OCI-LY7 (cell line): ENCODE data around the gene SH3GL2. TPM values are rescaled to one million over a fixed set of nuclear protein-coding genes. Genes with fewer than 3 reads are reported as not detected.

ENCODE experiments used
- BruUV-seq: library from RNA; stranded (reverse); fragments of 400-500 nt; replicated peaks from 2 replicates; lab custom pipeline; 2021; lab: Mats Ljungman, UMichigan
- CTCF ChIA-PET: fragments of 300-600 bp; sonication (Branson Sonifier 250); formaldehyde crosslinking; loops from one replicate; lab custom pipeline; 2022; ENCODE audit warnings: antibody characterized with exemption; ENCODE audit not compliant: unreplicated experiment; lab: Charles Lee
- POLR2A ChIA-PET: fragments of 300-600 bp; sonication (Branson Sonifier 250); formaldehyde crosslinking; loops from one replicate; lab custom pipeline; 2022; ENCODE audit warnings: antibody characterized with exemption; lab: Charles Lee
- DNase-seq: peaks from one replicate; pipeline ENCODE4 v3.0.0-alpha.2; 2015; ENCODE audit warnings: low spot score
- H2AFZ ChIP-seq: fragments of 200-600 bp; sonication (generic), shearing (Covaris generic); 2 replicates; pipeline ENCODE4 v1.6.1; 2014; ENCODE audit warnings: mild to moderate bottlenecking, antibody characterized with exemption, low read length, moderate library complexity
- H3K27ac ChIP-seq: fragments of 200-600 bp; sonication (generic); 2 replicates; pipeline ENCODE4 v1.5.1; 2014; ENCODE audit warnings: mixed run types, low read depth, mild to moderate bottlenecking, moderate library complexity, low read length, inconsistent platforms; ENCODE audit not compliant: poor library complexity, severe bottlenecking
- H3K36me3 ChIP-seq: fragments of 200-600 bp; sonication (generic); 2 replicates; pipeline ENCODE4 v1.6.1; 2014; ENCODE audit warnings: mild to moderate bottlenecking, antibody characterized with exemption, low read length, moderate library complexity, mixed read lengths; ENCODE audit not compliant: insufficient read depth
- H3K4me1 ChIP-seq: fragments of 200-600 bp; sonication (generic); 2 replicates; pipeline ENCODE4 v1.5.1; 2014; ENCODE audit warnings: mild to moderate bottlenecking, low read length; ENCODE audit not compliant: insufficient read depth, poor library complexity, severe bottlenecking
- H3K4me2 ChIP-seq: fragments of 200-600 bp; sonication (generic); 2 replicates; pipeline ENCODE4 v1.6.1; 2014; ENCODE audit warnings: mild to moderate bottlenecking, low read length
- H3K4me3 ChIP-seq: fragments of 200-600 bp; sonication (generic); 2 replicates; pipeline ENCODE4 v1.5.1; 2014; ENCODE audit warnings: mild to moderate bottlenecking, low read depth, low read length; ENCODE audit not compliant: poor library complexity, severe bottlenecking
- H3K79me2 ChIP-seq: fragments of 200-600 bp; sonication (generic); 2 replicates; pipeline ENCODE4 v1.6.1; 2016; ENCODE audit warnings: low read depth, mild to moderate bottlenecking, low read length, moderate library complexity, mixed read lengths; ENCODE audit not compliant: insufficient read depth
- H3K9me2 ChIP-seq: fragments of 200-600 bp; sonication (generic); 2 replicates; pipeline ENCODE4 v1.6.1; 2016; ENCODE audit warnings: mild to moderate bottlenecking, low read length, mixed read lengths; ENCODE audit not compliant: insufficient read depth
- H3K9me3 ChIP-seq: fragments of 200-600 bp; sonication (generic); 2 replicates; pipeline ENCODE4 v1.6.1; 2014; ENCODE audit warnings: mild to moderate bottlenecking, mixed run types, low read length, mixed read lengths
- H4K20me1 ChIP-seq: fragments of 200-600 bp; sonication (generic); 2 replicates; pipeline ENCODE4 v1.6.1; 2014; ENCODE audit warnings: mild to moderate bottlenecking, antibody characterized with exemption, low read length, moderate library complexity, mixed read lengths; ENCODE audit not compliant: insufficient read depth
- EZH2phosphoT487 ChIP-seq: fragments of 200-600 bp; sonication (generic); IDR thresholded peaks from 2 replicates; pipeline ENCODE4 v1.6.1; 2018; ENCODE audit warnings: low read depth, borderline replicate concordance, mild to moderate bottlenecking, mixed run types, antibody characterized with exemption, low read length, moderate library complexity, mixed read lengths
- intact Hi-C: fragments of 100-400 bp; cut with micrococcal nuclease; formaldehyde crosslinking; loops from one replicate; pipeline ENCODE4 v1.10.0; 2022; ENCODE audit not compliant: unreplicated experiment
- total RNA-seq, 2 experiments: library from RNA; depleted of rRNA in 1 of 2; stranded (reverse); fragments of >200 nt in 1 of 2; shearing (Covaris generic) in 1 of 2; gene quantifications; 2 replicates each; pipeline ENCODE4 v1.2.3, GENCODE V29; 2014 to 2022
- TF ChIP-seq, protein P1 (sequence below): fragments of 200-600 bp; sonication (generic); conservative IDR thresholded peaks from 2 replicates; pipeline ENCODE4 v1.5.1; 2014; ENCODE audit warnings: mild to moderate bottlenecking, antibody characterized with exemption, low read length, moderate library complexity, mixed read lengths

The SH3GL2 gene
- total RNA-seq, 2 experiments from 2014 or later = not detected

DNA sequence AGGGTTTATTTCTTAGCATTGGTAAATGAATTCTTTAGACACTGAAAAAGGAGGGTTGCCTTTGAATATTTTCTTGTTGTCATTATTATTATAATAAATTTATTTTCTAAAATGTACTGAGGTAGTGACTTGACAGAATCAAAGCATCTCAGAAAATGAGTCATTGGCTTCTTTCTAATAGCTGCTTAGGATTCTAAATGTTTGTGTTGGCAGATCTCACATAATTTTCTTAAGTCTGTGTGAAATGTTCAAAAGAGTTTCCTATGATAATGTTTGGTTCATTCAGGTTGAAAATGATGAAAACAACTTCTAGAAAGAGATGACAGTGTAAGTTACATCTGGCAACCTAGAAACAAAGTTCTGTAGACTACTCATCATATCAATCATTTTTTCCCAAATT, 69.7 kb downstream of the SH3GL2 start:
- H3K36me3 ChIP-seq = no peaks in the 10 kb centered on the region
- no peak overlapping the region for H2AFZ ChIP-seq
- no peaks in the 10 kb centered on the region for H4K20me1 ChIP-seq
- no peaks in the 10 kb centered on the region; the same call in 1 of the 2 replicates for H3K9me2 ChIP-seq
- H3K4me1 ChIP-seq = no peaks in the 10 kb centered on the region
- TF ChIP-seq, protein P1, sequence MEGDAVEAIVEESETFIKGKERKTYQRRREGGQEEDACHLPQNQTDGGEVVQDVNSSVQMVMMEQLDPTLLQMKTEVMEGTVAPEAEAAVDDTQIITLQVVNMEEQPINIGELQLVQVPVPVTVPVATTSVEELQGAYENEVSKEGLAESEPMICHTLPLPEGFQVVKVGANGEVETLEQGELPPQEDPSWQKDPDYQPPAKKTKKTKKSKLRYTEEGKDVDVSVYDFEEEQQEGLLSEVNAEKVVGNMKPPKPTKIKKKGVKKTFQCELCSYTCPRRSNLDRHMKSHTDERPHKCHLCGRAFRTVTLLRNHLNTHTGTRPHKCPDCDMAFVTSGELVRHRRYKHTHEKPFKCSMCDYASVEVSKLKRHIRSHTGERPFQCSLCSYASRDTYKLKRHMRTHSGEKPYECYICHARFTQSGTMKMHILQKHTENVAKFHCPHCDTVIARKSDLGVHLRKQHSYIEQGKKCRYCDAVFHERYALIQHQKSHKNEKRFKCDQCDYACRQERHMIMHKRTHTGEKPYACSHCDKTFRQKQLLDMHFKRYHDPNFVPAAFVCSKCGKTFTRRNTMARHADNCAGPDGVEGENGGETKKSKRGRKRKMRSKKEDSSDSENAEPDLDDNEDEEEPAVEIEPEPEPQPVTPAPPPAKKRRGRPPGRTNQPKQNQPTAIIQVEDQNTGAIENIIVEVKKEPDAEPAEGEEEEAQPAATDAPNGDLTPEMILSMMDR = no peak
- no peak for TF ChIP-seq EZH2phosphoT487
- DNase-seq = no peak
- H3K9me3 ChIP-seq = no peaks in the 10 kb centered on the region
- no peak overlapping the region for H3K4me3 ChIP-seq
- no peak overlapping the region for H3K4me2 ChIP-seq
- no peaks in the 10 kb centered on the region for H3K79me2 ChIP-seq
- H3K27ac ChIP-seq = no peak overlapping the region
- POLR2A ChIA-PET = interaction anchor here (0.7 kb wide), 1 partner anchor 50 kb away, joined by 4 read pairs; no protein-coding TSS in a partner anchor
- intact Hi-C loops = no loop called here
- no TSS peak for BruUV-seq
- CTCF ChIA-PET = no interaction called here

DNA sequence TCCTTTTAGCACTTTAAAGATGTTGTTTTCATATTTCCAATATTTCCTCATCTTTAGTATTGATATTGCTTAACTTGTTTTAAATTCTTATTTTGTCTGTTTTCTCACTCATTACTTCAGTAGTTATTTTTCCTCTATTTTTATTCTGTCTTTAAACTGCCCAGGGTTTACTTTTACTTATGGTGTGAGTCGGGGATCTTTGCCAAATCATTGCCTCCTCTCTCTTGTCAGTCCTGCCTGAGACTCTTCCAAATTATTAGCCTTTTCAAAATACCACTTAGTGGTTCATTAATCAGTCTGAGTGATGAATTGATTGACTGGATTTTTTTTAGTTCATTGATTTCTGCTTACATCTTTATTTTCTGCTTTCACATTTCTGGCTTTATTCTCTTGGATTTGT, 72.9 kb downstream of the SH3GL2 start:
- H4K20me1 ChIP-seq = no peaks in the 10 kb centered on the region
- ChIA-PET POLR2A (no interaction called here), CTCF (no interaction called here)
- H3K4me3 ChIP-seq = no peak overlapping the region
- H3K36me3 ChIP-seq = no peaks in the 10 kb centered on the region
- no peak overlapping the region for H3K27ac ChIP-seq
- no peak for TF ChIP-seq EZH2phosphoT487
- TF ChIP-seq, protein P1 = no peak
- no peaks in the 10 kb centered on the region for H3K79me2 ChIP-seq
- no peak overlapping the region for H3K4me2 ChIP-seq
- no peaks in the 10 kb centered on the region; the same call in 1 of the 2 replicates for H3K9me2 ChIP-seq
- H2AFZ ChIP-seq = no peak overlapping the region
- no peaks in the 10 kb centered on the region for H3K4me1 ChIP-seq
- DNase-seq = no peak
- BruUV-seq = no TSS peak
- intact Hi-C loops = no loop called here
- no peaks in the 10 kb centered on the region for H3K9me3 ChIP-seq

DNA sequence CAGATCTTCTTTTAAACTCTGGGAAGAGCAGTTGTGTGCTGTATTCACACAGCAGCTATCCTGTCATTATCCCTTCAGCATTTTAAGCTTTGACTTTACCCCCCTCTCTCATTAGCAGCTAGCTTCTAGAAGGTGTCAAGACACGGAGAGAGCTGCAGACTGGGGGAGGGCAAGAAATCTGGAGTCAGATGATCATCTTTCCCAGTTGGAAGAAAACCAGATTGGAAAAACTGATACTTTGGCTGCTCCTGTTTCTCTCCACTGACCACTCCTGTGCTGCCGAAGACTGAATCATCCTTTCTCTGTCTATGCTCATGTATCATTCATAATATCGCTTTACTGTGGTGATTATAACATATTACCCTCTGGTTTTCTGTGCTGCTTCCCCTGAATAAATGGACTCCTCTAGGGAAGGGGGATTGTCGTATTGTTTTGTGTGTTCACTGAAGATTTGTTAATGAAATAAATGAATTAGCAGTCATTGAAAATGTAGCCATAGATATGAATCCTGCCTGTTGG, 75.1 kb downstream of the SH3GL2 start:
- TF ChIP-seq, protein P1 = no peak
- no peak for TF ChIP-seq EZH2phosphoT487
- Histone ChIP-seq H4K20me1 (no peaks in the 10 kb centered on the region), H2AFZ (no peak overlapping the region), H3K27ac (no peak overlapping the region), H3K4me1 (no peaks in the 10 kb centered on the region), H3K79me2 (no peaks in the 10 kb centered on the region), H3K9me2 (no peaks in the 10 kb centered on the region), H3K4me3 (no peak overlapping the region), H3K9me3 (no peaks in the 10 kb centered on the region), H3K36me3 (no peaks in the 10 kb centered on the region), H3K4me2 (no peak overlapping the region)
- intact Hi-C loops = no loop called here
- ChIA-PET CTCF (no interaction called here), POLR2A (interaction anchor here (0.7 kb wide), 1 partner anchor 81 kb away, joined by 3 read pairs; no protein-coding TSS in a partner anchor)
- no peak for DNase-seq
- no TSS peak for BruUV-seq
